ENCODE data around the gene LENG1. TPM values are rescaled to one million over a fixed set of nuclear protein-coding genes. Genes with fewer than 3 reads are reported as not detected.
A peak's percentile ranks its signal among the peaks of the same experiment; 100 is the strongest.

Gene LENG1
- total RNA-seq, 1 donor from 2014 or later, result 7.1 TPM

DNA sequence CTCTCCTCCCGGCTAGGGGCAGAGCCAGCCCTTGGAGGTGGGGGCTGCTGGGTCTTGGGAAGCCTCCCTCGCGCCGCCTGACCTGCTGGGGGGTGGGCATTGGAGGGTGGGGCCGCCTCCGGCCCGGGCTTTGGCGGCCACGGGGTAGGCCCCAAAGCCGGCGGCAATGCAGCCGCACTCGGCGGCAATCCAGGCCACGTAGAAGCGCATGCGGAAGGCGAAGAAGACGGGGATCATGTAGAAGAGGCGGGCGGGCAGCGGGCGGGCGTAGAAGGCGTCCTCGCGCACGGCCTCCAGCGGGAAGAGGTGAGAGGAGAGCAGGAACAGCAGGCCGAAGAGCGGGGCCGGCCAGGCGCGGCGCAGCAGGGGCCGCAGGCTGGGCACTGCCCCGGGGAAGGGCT is 21.2 kb upstream of the LENG1 start:
- TF ChIP-seq, protein P1, sequence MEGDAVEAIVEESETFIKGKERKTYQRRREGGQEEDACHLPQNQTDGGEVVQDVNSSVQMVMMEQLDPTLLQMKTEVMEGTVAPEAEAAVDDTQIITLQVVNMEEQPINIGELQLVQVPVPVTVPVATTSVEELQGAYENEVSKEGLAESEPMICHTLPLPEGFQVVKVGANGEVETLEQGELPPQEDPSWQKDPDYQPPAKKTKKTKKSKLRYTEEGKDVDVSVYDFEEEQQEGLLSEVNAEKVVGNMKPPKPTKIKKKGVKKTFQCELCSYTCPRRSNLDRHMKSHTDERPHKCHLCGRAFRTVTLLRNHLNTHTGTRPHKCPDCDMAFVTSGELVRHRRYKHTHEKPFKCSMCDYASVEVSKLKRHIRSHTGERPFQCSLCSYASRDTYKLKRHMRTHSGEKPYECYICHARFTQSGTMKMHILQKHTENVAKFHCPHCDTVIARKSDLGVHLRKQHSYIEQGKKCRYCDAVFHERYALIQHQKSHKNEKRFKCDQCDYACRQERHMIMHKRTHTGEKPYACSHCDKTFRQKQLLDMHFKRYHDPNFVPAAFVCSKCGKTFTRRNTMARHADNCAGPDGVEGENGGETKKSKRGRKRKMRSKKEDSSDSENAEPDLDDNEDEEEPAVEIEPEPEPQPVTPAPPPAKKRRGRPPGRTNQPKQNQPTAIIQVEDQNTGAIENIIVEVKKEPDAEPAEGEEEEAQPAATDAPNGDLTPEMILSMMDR (IDR thresholded peaks at IDR 0.05), result no peak
- no peak for DNase-seq (ENCODE audit: extremely low spot score, unreplicated experiment)

DNA sequence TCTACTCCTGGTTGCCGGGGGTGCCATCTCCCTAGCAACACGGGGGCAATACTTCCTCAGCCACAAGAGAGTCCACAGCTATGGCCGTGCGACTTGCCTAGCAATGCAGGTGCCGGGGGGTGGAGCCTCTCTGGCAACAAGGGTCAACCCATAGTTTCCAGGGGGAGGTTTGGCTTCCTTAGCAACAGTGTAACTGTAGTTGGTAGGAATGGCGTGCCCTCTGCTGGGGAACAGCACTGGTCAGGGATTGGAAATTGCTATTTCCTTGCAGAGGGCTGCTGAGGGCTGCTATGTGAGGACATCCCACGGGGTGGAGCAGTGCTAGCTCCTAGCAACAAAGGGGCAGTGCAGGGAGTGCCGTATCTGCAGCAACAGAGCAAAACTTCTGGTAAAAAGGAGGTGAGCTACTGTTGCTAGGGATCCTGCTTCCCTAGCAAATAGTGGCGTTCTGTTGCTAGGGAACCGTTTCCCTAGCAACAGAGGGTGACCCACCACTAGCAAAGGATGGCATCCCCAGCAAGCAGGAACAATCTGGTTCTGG is 20.5 kb upstream of the LENG1 start:
- no peak for DNase-seq (ENCODE audit: extremely low spot score, unreplicated experiment)
- no peaks in the 10 kb centered on the region for H3K36me3 Mint-ChIP-seq (ENCODE audit: unreplicated experiment)
- peaks cover 2% of the 10 kb centered on the region for H3K4me1 Mint-ChIP-seq (ENCODE audit: unreplicated experiment)
- H3K4me3 Mint-ChIP-seq (ENCODE audit: unreplicated experiment), result no peak overlapping the region
- no peaks in the 10 kb centered on the region for H3K9me3 Mint-ChIP-seq (ENCODE audit: unreplicated experiment)
- H3K27ac Mint-ChIP-seq (ENCODE audit: unreplicated experiment), result peak overlapping the region; percentile 41
- H3K27me3 Mint-ChIP-seq (ENCODE audit: unreplicated experiment), result no peaks in the 10 kb centered on the region
- TF ChIP-seq, protein P1 (IDR thresholded peaks at IDR 0.05), result peak; percentile 53

More for the DNA sequence above, 21.2 kb upstream of the LENG1 start:
- no peaks in the 10 kb centered on the region for H3K36me3 Mint-ChIP-seq (ENCODE audit: unreplicated experiment)
- no peaks in the 10 kb centered on the region for H3K9me3 Mint-ChIP-seq (ENCODE audit: unreplicated experiment)
- no peaks in the 10 kb centered on the region for H3K27me3 Mint-ChIP-seq (ENCODE audit: unreplicated experiment)
- peaks cover 2% of the 10 kb centered on the region for H3K4me1 Mint-ChIP-seq (ENCODE audit: unreplicated experiment)
- no peak overlapping the region for H3K27ac Mint-ChIP-seq (ENCODE audit: unreplicated experiment)
- H3K4me3 Mint-ChIP-seq (ENCODE audit: unreplicated experiment), result no peak overlapping the region

DNA sequence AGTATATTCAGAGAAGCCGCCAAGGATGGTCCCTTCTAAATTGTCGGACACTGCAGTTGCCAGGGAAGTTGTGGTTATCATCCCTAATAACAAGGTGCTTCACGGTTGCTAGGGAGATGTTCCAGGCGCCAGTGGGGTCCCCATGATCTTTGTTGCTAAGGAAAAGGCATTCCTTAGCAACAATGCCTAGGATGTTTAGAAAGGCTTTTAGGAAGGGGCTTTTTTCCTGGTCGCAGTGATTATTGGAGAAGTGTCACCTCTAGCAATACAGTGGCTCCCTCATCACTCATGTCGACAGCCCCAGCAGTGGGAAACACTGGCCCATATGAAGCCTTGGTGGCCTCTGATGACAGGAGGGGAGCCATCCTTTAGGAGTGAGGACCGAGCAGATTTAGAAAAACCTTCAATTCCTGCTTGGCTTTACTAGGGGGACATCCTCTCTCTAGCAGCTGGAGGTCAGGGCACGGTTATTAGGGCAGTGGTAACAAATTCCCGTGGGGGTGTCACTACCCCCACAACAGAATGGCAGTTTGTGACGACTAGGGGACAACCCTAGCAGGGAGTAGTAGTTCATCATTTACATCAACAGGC is 19.8 kb upstream of the LENG1 start:
- H3K27me3 Mint-ChIP-seq (ENCODE audit: unreplicated experiment), result no peaks in the 10 kb centered on the region
- H3K4me3 Mint-ChIP-seq (ENCODE audit: unreplicated experiment), result no peak overlapping the region
- DNase-seq (ENCODE audit: extremely low spot score, unreplicated experiment), result no peak
- H3K27ac Mint-ChIP-seq (ENCODE audit: unreplicated experiment), result peak overlapping the region; percentile 41
- H3K36me3 Mint-ChIP-seq (ENCODE audit: unreplicated experiment), result no peaks in the 10 kb centered on the region
- H3K4me1 Mint-ChIP-seq (ENCODE audit: unreplicated experiment), result peaks cover 4% of the 10 kb centered on the region
- H3K9me3 Mint-ChIP-seq (ENCODE audit: unreplicated experiment), result no peaks in the 10 kb centered on the region
- TF ChIP-seq, protein P1 (IDR thresholded peaks at IDR 0.05), result no peak

DNA sequence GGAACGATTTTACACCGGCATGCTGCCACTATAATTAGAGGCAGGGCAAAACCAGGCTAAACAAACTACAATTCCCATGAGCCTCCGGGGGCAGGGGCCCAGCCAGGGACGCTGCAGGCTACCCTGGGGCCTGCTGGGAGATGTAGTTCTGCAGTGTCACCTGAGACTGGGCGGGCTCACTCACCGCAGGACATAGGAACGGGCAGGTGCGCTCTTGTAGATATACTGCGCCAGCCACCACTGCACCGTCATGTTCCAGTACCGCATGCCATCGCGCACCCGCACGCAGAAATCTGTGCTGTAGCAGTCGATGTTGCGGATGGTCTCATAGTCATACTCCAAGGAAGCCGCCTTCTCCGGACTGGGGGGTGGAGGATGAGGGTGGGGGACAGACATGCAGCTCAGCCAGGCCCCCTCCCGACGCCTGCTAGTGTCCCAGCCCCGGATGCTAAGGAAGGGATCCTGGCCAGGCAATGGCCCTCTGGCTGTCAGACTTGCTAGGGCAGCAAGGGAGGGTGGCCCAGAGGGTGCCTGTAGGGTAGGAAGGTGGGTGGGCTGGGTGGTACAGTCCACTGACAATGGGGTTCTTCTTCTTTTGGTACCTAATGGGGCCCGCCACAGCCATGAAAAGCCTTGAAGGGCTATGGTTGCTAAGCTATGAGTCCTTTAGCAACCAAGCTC is 19.2 kb upstream of the LENG1 start:
- Mint-ChIP-seq H3K27ac (ENCODE audit: unreplicated experiment) (no peak overlapping the region), H3K4me3 (ENCODE audit: unreplicated experiment) (no peak overlapping the region), H3K9me3 (ENCODE audit: unreplicated experiment) (no peaks in the 10 kb centered on the region), H3K4me1 (ENCODE audit: unreplicated experiment) (peaks cover 4% of the 10 kb centered on the region), H3K36me3 (ENCODE audit: unreplicated experiment) (no peaks in the 10 kb centered on the region), H3K27me3 (ENCODE audit: unreplicated experiment) (no peaks in the 10 kb centered on the region)
- no peak for DNase-seq (ENCODE audit: extremely low spot score, unreplicated experiment)
- TF ChIP-seq, protein P1 (IDR thresholded peaks at IDR 0.05), result no peak
